Measurements from ENCODE around the gene IFIT1. TPM values are rescaled to one million over a fixed set of nuclear protein-coding genes. Genes with fewer than 3 reads are reported as not detected.
"Not testable (repeated sequence)": the region's sequence is repeated elsewhere in the genome, so short reads cannot be mapped to it uniquely, and the experiment has no call there.

IFIT1 gene
- total RNA-seq, 1 donor from 2014 or later = 6.0 TPM

GRCh38 chr10:89404104-89405047 lies 12.0 kb downstream of the IFIT1 start:
- Mint-ChIP-seq H3K36me3 (peaks cover 16% of the 10 kb centered on the region), H3K27me3 (no peaks in the 10 kb centered on the region), H3K4me3 (no peak overlapping the region), H3K27ac (no peak overlapping the region), H3K4me1 (ENCODE audit: unreplicated experiment) (no peaks in the 10 kb centered on the region), H3K9me3 (peaks cover 4% of the 10 kb centered on the region)
- DNase-seq (ENCODE audit: extremely low spot score, unreplicated experiment) = no peak
- no peak for TF ChIP-seq CTCF (conservative IDR thresholded peaks at IDR 0.05)

GRCh38 chr10:89406178-89406577 lies 13.8 kb downstream of the IFIT1 start:
- H3K4me1 Mint-ChIP-seq (ENCODE audit: unreplicated experiment); H3K27ac Mint-ChIP-seq; H3K4me3 Mint-ChIP-seq; H3K9me3 Mint-ChIP-seq; H3K27me3 Mint-ChIP-seq; DNase-seq (ENCODE audit: extremely low spot score, unreplicated experiment): not testable (repeated sequence)
- H3K36me3 Mint-ChIP-seq = peaks cover 22% of the 10 kb centered on the region

GRCh38 chr10:89407792-89408191 lies 15.4 kb downstream of the IFIT1 start:
- not testable (repeated sequence) for H3K4me1 Mint-ChIP-seq (ENCODE audit: unreplicated experiment); H3K9me3 Mint-ChIP-seq; DNase-seq (ENCODE audit: extremely low spot score, unreplicated experiment); H3K27ac Mint-ChIP-seq; H3K4me3 Mint-ChIP-seq; H3K27me3 Mint-ChIP-seq
- peaks cover 22% of the 10 kb centered on the region for H3K36me3 Mint-ChIP-seq

- DNase-seq (ENCODE audit: extremely low spot score, unreplicated experiment); H3K4me3 Mint-ChIP-seq; H3K9me3 Mint-ChIP-seq; H3K27ac Mint-ChIP-seq; H3K4me1 Mint-ChIP-seq (ENCODE audit: unreplicated experiment); H3K27me3 Mint-ChIP-seq: not testable (repeated sequence)
- H3K36me3 Mint-ChIP-seq = peaks cover 18% of the 10 kb centered on the region
These were observed 16.9 kb downstream of the IFIT1 start for GRCh38 chr10:89409282-89409681.

GRCh38 chr10:89410551-89410950 lies 18.1 kb downstream of the IFIT1 start:
- peaks cover 13% of the 10 kb centered on the region for H3K4me1 Mint-ChIP-seq (ENCODE audit: unreplicated experiment)
- H3K27ac Mint-ChIP-seq = peak overlapping the region; percentile 16
- not testable (repeated sequence) for DNase-seq (ENCODE audit: extremely low spot score, unreplicated experiment); H3K9me3 Mint-ChIP-seq; H3K27me3 Mint-ChIP-seq; H3K4me3 Mint-ChIP-seq
- H3K36me3 Mint-ChIP-seq = peaks cover 17% of the 10 kb centered on the region

GRCh38 chr10:89411135-89411534 lies 18.7 kb downstream of the IFIT1 start:
- DNase-seq (ENCODE audit: extremely low spot score, unreplicated experiment); H3K4me3 Mint-ChIP-seq; H3K27me3 Mint-ChIP-seq; H3K9me3 Mint-ChIP-seq; H3K27ac Mint-ChIP-seq: not testable (repeated sequence)
- Mint-ChIP-seq H3K36me3 (peaks cover 17% of the 10 kb centered on the region), H3K4me1 (ENCODE audit: unreplicated experiment) (peaks cover 16% of the 10 kb centered on the region)

- not testable (repeated sequence) for DNase-seq (ENCODE audit: extremely low spot score, unreplicated experiment)
- peak overlapping the region; percentile 61 for H3K4me3 Mint-ChIP-seq
These were observed 19.9 kb downstream of the IFIT1 start for GRCh38 chr10:89412276-89412675.

GRCh38 chr10:89413398-89413912 lies 21.0 kb downstream of the IFIT1 start:
- Mint-ChIP-seq H3K27me3 (no peaks in the 10 kb centered on the region), H3K4me1 (ENCODE audit: unreplicated experiment) (peaks cover 22% of the 10 kb centered on the region), H3K9me3 (no peaks in the 10 kb centered on the region), H3K27ac (peak overlapping the region; percentile 99), H3K36me3 (peaks cover 25% of the 10 kb centered on the region), H3K4me3 (peak overlapping the region; percentile 97)
- TF ChIP-seq CTCF (conservative IDR thresholded peaks at IDR 0.05) = no peak
- DNase-seq (ENCODE audit: extremely low spot score, unreplicated experiment) = no peak

More at GRCh38 chr10:89412276-89412675, 19.9 kb downstream of the IFIT1 start:
- Mint-ChIP-seq H3K4me1 (ENCODE audit: unreplicated experiment) (peaks cover 18% of the 10 kb centered on the region), H3K36me3 (peaks cover 18% of the 10 kb centered on the region)
- H3K9me3 Mint-ChIP-seq, H3K27ac Mint-ChIP-seq, H3K27me3 Mint-ChIP-seq: not testable (repeated sequence)

Measured in type B pancreatic cell (in vitro differentiated cells).